NCI-H1694 treated with DMSO at 0.1 percent for 48 hours (cell line): ENCODE data around the gene SMTNL1.

ENCODE experiments used
- DNase-seq: peaks from one replicate; lab custom pipeline; 2025; lab: John Stamatoyannopoulos, UW

The SMTNL1 gene

DNA sequence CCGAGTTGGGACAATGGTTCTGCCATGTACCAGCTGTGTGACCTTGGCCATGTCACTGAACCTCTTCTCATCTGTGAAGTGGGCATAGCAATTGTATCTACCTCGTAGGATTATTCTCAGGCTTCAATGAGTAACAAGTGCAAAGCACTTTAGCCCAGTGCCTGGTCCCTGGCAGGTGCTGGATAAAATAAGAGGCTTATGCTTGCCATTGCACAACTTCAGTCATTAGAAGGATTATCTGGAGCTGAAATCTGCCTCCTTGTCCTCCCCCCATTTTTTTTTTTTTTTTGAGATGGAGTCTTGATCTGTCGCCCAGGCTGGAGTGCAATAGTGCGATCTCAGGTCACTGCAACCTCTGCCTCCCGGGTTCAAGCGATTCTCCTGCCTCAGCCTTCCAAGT lies 7.2 kb downstream of the SMTNL1 start:
- DNase-seq: no peak

DNA sequence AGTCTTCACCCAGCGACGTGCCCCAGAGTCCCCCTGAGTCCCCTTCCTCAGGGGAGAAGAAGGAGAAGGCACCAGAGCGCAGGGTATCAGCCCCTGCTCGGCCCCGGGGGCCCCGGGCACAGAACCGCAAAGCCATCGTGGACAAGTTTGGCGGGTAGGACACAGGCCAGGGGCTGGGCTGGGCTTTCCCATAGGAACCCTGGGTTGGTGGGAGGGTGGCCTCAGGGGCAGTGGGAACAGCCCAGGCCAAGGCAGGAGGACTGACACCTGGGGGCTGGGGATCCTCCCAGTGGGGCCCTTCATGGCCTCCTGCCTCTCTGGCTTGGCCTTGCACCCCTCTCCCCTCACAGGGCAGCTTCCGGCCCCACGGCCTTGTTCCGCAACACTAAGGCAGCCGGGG lies 8.5 kb downstream of the SMTNL1 start:
- no peak for DNase-seq

- DNase-seq: no peak
Observed at GRCh38 chr11:57546451-57546850, 9.1 kb downstream of the SMTNL1 start.

DNA sequence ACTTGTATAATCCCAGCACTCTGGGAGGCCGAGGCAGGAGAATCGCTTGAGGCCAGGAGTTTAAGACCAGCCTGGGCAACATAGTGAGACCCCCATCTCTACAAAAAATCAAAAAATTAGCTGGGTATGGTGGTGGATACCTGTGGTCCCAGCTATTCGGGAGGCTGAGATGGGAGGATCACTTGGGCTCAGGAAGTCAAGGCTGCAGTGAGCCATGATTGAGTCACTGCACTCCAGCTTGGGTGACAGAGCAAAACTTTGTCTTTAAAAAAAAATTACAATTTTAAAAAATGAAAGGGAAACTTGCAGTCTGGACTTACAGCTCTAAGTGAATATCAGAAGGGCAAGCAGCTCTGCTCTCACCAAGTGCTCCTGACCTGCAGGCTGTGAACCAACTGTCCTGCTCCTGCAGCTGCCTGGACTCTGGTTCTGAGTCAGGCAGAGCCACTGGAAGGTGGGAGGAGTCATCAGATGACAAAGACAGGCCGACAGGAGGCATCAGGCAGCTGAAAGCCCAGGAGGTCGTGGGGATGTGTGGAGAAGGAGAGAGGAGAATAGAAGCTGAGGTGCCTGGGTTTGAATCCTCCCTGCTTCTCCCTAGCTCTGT lies 9.6 kb downstream of the SMTNL1 start:
- no peak for DNase-seq

DNA sequence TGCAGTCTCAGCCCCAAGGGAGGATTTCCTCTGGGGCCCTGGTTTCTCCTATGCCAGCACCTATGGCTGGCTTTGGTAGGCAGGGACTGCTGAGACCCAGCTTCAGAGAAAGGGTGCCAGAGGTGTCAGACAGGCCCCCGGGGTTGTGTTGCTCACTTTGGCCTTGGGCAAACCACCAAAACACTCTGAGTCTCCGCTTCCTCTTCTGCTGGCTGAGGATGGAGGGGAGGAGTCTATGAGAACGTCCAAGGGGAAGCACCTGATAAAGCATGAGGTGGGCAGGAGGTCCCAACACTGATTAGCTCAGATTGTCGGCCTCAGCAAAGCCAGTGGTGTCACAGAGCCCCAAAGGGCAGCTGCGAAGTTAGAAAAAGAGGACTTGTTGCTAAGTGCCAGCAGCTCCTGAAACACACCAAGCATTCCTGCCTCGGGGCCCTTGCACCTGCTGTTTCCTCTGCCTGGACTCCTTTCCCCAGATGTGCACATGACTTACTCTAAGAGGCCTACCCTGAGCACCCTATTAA lies 10.5 kb downstream of the SMTNL1 start:
- no peak for DNase-seq

- DNase-seq: no peak
Observed at GRCh38 chr11:57549983-57550382, 12.6 kb downstream of the SMTNL1 start.

GRCh38 chr11:57551941-57552340 lies 14.5 kb downstream of the SMTNL1 start:
- DNase-seq: no peak

GRCh38 chr11:57552479-57552878 lies 15.1 kb downstream of the SMTNL1 start:
- DNase-seq: no peak

DNA sequence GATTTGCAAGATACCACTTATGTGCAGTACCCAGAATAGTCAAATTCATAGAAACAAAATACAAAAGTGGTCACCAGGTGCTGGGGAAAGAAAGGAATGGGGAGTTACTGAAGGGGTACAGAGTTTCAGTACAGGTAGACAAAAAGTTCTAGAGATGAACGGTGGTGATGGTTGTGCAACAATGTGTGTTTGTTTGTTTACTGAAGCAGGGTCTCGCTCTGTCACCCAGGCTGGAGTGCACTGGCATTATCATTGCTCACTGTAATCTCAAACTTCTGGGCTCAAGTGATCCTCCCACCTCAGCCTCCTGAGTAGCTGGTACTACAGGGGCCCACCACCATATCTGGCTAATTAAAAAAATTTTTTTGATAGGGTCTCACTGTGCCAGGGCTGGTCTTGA lies 18.0 kb downstream of the SMTNL1 start:
- DNase-seq: no peak

- no peak for DNase-seq
Observed at GRCh38 chr11:57556041-57556440, 18.6 kb downstream of the SMTNL1 start.

DNA sequence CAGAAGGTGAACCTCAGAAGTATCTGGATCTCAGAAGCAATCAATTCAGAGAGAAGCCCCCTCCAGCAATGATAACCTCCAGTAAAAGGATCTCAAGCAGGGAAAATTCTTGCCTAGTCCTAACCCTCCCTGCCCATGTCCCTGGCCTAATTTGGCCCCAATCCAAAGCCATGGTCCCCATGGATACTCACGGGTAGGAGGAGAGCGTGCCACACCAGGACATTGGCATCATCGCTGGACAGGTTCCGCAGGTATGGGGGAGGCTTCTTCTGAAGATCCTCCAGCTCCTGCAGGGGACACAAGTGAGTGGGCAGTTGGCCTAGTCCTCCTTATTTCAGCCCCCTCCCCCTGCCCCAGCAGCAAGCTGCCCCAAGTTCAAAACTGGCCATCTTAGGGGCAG lies 22.8 kb downstream of the SMTNL1 start:
- no peak for DNase-seq

DNA sequence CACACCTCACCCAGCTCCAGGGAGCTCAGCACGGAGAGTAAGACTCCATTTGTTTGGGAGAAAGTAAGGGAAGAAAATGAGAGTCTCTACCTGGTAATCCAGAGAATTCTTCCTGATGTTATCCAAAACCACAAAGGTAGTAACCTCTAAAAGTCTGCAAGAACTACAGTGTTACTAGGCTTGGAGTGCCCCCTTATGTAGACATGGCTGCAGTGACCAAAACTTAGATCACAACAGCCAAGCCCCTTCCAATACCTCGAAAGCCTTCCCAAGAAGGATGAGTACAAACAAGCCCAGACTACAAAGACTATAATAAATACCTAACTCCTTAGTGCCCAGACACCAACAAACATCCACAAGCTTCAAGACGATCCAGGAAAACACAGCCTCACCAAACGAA lies 25.2 kb downstream of the SMTNL1 start:
- no peak for DNase-seq

DNA sequence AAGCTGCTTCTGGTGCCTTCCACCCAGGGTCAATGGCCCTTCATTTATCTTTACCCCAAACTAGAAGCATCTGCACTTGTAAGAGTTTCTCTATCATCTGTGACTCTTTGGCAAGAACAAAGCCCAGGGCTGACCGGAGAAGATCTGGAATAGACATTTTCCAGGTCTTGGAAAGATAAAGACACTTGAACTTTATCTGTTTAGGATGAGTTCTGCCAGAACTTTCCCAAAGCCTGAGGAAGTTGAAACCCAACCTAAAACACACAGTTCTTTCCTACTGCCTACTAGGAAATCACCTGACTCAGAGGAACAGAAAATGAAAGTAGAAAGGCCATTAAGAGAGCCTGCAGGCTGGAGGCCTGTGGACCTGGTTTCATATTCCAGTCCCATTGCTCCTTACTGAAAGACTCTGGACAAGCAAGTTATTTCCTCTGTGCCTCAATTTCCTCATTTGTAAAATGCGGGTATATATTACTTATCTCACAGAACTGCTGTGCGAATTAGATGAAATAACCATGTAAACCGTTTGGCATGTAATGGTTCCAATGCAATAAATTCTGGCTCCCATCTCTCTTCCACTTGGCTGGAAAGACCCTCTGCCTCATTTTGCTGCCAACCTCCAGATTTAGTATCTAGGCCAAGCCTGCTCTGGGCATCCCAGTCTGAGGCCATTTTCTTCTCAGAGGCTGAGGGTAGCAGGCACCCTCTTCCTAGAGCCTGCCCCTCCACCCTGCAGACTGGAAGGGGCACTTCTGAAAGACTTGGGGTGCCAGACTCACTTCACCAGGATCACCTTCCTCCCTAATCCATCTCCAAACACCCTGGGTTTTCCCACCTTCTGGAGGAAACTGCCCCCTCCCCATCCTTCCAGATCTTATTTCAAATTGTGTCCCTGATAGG lies 28.9 kb downstream of the SMTNL1 start:
- no peak for DNase-seq

GRCh38 chr11:57566905-57567514 lies 29.6 kb downstream of the SMTNL1 start:
- no peak for DNase-seq

DNA sequence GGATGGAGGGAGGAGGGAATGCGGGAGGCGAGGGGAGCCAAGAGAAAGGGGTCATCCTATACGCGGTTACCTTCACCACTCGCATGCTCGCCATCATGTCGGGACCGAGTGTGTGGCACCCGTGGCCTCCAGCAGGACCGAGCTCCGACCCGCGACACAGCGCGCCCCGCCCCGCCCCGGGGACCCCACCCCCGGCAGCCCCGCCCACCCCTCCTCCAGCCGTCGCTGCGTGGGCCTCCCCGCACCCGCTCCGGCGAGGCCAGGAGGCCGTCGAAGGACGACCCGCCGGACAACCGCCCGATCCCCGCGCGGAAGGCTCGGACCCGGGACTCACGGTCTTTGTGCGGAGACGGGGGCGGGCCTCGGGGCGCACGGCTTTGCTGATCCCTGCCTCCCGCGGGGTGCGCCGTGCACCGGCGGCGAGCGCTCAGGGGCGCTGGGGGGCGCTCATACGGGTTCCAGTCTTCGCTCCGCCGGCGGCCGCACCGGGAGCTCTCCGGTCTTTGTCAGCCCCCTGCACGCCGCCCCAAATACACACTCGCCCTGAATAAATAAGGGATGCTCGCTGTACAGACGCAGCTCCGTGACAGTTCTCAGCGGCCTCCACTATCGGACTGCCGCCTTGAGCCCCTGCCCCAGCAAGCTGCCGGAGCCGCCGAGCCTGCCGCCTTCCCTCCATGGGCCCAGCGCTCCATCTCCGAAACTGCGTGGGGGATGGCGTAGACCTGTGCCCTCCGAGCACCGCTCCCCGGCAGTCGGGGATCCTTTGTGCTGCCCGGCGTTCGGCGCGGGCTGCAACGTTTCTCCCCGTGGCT lies 30.3 kb downstream of the SMTNL1 start, which contains the start of gene UBE2L6:
TSS of gene UBE2L6 (minus strand) at position 158 of the 815 bp plus-strand sequence. CDS start at position 97, 61 bp downstream.
- DNase-seq: no peak

- DNase-seq: peak; percentile 63
Observed at GRCh38 chr11:57568330-57568766, 31.0 kb downstream of the SMTNL1 start.

DNA sequence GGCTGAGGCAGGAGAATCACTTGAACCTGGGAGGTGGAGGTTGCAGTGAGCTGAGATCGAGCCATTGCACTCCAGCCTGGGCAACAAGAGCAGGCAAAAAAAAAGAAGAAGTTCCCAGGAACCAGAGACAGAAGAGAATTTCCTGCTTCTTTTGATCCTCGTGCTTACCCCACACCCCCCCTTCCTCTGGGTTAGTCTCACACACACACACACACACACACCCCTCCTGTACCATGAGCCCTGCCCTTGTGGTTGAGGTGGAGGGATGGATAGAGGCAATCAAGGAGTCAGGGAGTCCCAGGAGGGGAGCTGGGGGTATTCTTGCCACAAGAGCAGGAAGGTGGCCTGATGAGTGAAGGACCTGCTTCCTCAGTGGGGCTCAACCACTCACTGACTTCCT lies 34.2 kb downstream of the SMTNL1 start:
- no peak for DNase-seq

DNA sequence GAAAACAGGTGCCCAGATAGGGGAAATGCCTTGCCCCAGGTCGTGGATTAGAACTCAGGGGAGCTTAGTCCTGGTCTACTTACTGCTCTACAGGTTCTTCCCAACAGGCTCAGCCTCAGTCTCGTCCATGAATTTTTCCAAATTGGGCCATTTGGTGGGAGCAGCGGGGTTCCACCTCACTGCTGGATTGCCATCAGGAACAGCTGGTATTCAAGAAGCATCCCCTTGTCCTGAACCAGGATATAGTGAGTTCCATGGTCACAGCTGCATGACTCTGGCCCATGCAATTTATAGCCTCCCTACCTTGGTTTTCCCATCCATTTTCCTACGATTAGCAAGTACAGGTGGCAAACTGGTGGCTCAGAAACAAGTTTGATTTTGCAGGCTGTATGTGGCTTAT lies 36.7 kb downstream of the SMTNL1 start:
- no peak for DNase-seq

- DNase-seq: no peak
Observed at GRCh38 chr11:57584341-57584740, 46.9 kb downstream of the SMTNL1 start.

DNA sequence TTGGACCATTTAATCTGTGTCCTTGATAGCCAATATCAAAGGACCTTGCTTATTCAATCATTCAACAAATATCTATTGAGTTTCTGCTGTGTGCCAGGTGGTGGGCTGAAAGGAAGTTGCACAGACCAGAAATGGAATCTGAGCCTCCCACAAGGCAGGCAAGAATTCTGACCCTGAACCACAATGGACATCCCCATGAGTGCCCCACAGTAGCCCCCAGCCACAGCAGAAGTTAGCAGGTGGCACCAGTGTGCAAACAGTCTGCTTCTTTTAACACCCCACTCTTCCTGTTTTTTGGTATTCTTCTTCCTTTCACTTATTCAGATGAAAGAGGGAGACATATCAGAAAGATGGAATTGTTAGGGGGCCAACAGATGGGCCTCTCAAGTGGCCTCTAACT lies 47.9 kb downstream of the SMTNL1 start:
- DNase-seq: no peak

GRCh38 chr11:57586711-57587245 lies 49.4 kb downstream of the SMTNL1 start:
- DNase-seq: no peak
